T-helper 22 cell (primary cell): Measurements from ENCODE around the gene TPPP.
"Not testable (repeated sequence)": the region's sequence is repeated elsewhere in the genome, so short reads cannot be mapped to it uniquely, and the experiment has no call there.

Source experiments
- DNase-seq: peaks from one replicate; pipeline ENCODE4 v3.0.0-alpha.2; 2020; ENCODE audit warnings: low read depth

The TPPP gene

DNA sequence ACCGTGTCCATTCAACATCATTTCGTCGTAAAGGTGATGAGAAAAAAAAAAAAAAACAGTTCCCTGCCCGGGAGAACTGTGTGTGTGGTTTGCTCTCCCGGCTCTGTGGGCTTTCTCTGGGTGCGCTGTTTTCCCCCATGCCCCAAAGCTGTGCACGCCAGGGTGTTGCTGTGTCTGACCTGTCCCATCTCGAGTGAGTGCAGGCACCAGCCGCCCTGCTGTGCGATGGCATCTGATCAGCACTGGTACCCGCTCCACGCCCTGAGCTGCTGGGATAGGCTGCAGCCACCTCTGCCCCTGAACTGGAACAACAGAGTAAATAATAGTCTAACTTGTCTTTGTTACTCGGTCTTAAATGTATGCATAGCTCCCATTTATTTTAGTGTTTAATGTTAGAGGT, 47.7 kb downstream of the TPPP start:
- no peak for DNase-seq

DNA sequence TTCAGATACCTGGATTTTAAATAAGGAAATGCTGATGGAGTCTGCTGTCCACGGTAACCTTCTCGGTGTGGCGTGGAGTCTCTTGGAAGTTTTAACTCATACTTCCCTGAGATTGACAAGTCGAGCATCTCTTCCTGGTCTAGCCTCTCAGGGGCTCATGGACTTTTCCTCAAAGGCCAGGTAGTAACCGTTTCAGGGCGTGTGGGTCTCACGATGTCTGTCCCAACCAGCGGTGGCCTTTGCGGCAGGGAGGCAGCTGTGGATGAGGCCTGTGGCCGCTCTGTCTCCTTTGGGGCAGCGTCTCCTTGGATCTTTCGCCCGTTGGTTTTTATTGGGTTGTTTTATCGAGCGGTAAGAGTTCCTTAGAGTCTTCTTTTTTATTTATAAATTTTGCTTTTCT, 48.2 kb downstream of the TPPP start:
- DNase-seq, result no peak

DNA sequence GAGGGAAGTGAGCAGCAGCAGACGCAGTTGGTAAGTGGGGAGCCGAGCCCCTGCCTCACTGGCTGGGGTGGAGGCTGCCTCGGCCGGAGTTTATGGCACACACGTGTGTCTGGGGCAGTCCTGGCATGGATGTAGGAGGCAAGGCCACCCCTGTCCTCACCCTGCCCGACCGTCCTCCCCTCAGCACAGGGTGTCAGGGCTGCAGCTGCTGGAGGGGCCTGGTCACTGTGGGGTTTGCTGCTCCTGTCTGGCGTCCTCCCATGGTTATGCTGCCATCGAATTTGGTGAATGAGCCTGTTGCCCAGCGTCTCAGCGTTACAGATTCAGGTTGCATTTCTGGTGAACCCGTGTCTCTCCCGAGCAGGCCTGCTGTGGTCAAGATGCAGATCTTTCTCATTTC, 48.6 kb downstream of the TPPP start:
- no peak for DNase-seq

DNA sequence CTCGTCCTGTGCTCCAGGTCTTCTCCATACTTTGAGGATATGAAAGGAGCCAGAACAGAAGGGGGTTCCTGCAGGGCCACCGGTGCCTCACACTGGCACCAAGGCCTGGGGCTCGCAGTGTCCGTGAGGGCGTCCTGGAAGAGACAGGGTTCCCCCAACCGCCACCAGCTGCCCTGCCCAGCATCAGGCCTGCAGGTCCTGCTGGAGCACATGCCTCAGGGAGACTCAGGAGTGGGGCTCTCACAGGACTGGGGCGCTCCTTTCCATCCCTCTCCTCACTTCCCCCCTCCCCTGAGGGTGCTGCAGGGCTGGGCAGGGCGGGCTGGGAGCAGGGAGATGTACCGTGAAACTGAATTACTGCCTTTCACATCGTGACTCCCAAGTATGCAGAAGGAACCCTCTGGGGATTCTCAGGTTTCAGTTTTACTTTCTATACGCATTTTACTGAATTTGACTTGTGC, 49.3 kb downstream of the TPPP start:
- no peak for DNase-seq

DNA sequence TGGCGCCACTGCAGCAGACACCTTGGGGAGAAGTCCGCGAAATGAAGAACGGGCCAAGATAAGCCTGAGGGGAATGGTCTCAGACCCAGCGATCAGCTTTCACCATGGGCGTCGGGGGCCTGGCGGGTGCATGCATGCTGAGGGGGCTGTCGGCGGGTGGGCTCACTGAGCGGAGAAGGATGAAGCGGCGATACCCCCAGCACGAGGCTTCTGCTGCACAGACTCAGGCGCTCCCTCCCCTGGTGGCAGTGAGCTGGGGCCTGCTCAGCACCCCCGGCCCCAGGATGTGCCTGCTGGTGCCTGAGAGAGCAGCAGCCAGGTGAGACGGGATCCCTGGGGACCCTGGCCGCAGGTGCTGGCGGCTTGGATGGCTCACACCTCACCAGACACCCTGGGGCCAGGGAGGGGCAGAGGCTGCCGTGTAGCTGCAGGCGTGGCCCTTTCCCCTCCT, 49.8 kb downstream of the TPPP start:
- no peak for DNase-seq

DNA sequence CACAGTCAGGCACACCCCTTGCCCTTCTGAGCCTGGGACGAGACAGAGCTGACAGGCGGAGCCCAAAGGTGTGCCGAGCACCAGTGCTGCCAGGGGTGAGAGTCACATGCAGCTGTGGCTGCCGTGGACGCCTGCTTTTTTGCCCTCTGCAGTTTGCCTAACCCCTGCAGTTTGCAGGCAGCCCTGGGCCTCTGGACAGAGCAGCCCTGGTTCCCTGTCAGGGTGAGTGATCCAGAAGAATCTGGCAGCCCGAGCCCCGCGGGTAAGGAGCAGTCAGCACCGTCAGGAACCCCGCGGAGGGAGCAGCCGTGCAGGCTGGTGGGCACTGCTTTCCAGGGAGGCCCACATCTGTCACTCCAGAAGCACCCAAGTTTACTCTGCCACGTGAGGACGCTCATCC, 50.7 kb downstream of the TPPP start:
- DNase-seq, result no peak

DNA sequence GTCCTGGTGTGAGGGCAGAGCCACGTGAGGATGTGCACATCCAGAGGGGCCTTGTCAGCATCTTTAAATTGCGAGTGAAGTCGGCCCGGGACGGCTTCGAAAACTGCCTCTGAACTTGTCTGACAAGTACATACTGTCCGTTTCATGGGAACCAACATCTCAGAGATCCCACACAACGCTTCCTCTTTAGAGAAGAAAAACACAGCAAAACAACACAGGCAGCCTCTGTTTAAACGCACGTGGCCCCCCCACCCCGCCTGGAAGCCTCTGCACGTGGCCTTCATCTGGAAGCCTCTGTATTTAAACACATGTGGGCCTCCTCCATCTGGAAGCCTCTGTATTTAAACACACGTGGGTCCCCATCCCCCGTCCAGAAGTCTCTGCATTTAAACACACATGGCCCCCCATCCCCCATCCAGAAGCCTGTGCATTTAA, 51.8 kb downstream of the TPPP start:
- no peak for DNase-seq

DNA sequence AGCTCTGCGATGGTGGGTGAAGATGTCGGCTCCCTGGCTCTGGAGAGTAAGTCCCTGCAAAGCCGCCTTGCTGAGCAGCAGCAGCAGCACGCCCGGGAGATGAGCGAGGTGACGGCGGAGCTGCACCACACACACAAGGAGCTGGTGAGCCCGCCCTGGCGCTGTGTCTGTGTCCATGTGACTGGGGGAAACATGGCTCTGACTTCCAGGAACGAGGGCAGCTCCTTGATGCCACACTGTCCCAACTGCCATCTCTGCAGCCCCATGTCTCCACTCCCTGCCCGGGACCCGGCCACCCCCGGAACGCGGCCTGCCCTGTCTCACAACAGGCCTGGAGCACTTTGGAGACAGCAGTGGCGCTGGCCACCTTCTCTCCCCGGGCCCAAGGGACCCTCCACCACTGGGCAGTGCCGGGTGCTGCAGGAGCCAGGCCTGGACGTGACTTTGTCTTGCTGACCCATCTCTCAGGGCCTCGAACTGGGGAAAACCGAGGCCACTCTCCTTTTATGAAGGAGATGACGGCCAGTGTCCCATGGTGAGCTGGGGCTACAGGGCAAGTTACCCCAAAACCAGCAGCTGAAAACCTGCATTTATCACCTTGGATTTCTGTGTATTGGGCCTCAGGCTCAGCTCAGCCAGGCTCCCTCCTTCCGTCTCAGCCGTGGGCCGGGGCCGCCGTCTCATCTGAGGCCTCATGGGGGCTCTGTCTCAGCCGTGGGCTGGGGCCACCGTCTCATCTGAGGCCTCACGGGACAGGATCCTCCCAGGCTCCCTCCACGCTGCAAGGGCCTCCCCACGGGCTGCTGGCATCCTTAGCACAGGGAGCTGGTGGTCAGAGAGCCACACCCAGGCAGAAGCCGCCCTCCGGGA, 52.5 kb downstream of the TPPP start:
- no peak for DNase-seq

DNA sequence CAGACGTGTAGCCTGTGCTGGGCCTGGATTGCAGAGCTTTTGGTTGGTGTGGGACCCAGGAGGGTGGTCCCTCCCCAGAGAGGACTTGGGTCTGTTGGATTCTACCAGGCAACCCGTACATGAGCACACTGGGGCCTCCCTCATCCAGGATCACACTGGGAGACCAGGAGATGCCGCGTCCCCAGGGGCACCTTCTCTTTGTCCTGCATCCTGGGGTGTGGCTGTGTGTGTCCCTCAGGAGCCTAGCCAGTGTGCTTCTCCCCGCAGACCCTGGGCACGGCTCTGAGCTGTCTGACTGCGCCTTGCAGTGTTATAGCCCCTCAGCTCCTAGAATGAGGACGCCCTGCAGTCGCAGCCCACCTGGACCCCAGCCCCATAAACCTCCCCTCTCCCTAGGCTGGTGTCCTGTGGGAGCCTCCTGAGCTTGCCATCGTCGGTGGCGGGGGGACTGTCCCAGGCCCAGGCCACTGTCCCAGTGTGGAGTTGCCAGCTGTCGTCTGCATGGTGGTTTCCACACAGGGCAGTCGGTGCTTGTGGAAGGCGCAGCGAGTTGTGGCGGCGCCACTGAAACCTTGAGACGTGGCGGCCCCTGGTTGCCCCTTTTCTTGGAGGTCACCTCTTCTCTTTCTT, 53.5 kb downstream of the TPPP start:
- no peak for DNase-seq

DNA sequence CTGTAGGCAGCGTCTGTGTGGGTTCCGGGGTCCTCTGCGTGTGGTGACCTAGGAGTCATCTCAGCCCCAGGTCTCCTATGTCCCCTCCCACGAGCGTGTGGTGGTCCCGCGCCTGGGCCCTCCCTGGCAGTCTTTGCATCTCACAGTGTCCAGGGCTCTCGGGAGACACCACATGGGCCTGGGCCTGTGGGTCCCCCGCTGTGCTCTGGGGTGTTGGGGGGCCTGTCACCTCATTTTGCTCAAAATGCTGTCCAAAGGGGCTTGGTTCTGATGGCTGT, 54.0 kb downstream of the TPPP start:
- no peak for DNase-seq

DNA sequence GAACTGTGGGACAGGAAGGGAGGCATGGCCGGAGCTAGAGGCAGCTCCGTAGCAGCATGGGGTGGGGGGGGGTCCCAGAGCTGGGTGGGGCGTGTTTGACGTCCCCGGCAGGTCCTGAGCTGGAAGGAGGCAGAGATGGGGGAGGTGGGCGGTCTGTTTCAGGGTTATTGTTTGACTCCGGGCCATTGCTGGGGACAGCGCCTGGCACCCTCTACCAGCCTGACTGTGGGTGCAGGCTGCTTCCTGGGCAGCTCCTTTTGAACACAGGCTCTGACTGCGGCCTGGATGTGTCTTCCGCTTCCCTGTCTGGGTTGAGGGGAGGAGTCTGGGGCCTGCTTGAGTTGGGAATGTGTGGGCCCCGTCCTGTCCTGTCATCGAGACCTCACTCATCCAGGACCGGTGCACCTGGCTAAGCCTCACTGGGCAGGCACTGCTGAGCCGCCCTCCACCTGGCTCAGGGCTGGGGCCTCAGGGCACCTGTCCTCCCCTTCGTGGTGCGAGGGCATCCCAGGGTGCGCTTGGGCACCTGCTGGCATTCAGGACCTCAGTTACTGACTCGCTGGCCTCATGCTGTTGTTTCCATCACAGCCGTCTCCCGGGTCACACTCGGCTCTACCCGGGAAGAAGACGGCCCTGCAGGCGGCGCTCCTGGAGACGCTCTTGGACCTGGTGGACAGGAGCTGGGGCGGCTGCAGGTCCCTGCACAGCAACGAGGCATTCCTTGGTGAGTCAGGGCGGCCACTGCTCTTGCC, 54.5 kb downstream of the TPPP start:
- no peak for DNase-seq

DNA sequence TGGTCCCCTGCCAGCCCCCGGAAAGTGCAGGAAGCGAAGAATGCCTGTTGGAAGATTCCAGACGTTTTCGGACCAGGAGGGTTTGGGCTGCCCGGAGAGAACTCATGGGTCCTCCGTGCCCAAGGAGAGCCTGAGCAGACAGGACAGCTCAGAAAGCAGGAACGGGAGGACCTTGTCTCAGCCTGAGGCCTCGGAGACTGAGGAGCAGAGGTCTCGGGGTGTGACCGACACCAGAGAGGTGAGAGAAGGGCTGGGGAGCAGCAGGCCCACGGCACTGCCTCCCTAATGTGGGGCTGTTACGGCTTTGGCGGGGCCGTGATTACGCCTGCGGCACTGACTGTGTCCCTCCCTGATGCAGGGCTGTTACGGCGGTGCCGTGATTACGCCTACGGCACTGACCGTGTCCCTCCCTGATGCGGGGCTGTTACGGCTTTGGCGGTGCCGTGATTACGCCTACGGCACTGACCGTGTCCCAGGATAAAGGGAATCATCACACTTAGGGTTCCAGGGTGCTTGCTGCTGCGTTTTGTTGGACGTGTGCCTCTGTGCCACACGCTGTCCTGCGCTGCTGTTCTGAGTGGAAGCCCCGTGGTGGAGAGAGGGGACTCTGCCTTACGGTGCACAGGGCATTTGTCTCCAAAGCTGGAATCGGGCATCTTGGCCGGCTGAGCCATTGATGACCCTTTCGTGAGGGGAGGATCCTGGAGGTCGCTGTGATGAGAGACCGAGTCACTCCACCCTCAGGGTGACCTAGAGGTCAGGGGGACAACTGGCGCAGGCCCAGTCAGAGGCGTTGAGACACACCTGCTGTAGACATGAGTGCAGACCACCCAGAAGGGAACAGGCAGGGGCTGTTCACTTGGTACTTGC, 55.3 kb downstream of the TPPP start:
- no peak for DNase-seq

DNA sequence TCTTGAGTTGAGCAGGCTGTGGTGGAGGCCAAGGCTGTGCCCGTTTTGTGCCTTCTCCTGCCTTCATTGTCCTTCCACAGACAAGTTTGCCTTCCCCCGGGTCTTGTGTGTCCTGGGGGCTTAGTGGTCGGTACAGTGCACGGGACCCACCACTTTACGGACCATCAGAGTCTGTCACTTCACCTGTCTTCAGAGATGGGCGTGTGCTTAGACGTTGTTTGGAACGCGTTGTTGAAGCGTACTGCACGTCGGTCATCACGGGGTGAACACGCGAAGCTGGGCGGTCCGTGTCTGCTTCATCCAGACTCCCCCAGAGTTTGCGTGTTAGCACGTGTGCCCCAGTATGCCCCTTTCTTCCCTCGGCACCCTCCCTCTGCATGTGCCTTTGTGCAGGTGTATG, 56.2 kb downstream of the TPPP start:
- DNase-seq, result no peak

DNA sequence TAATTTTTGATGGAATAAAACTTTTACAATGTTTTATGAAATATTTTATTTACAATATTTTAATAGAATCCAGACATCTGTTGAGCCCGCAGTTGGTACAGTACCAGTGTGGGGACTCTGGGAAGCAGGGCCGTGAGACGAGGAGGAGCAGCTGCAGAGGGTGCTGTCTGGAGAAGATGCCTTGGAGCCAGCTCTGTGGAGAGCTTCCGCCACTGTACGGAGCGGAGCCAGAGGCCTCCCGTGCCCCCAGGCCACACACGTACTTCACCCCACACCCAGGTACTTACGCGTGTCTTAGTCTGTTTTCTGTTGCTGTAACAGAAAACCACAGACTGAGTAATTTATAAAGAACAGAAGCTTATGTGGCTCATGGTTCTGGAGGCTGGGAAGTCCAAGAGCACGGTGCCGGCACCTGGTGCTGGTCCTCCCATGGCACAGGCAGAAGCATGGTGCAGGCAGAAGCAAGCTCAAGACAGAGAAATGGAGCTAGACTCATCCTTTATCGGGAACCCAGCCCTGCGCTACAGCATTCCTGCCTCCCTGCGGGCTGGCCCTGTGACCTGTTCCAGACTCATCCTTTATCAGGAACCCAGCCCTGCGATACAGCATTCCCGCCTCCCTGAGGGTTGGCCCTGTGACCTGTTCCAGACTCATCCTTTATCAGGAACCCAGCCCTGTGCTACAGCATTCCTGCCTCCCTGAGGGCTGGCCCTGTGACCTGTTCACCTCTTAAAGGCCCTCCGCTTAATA, 57.7 kb downstream of the TPPP start:
- DNase-seq, result no peak

DNA sequence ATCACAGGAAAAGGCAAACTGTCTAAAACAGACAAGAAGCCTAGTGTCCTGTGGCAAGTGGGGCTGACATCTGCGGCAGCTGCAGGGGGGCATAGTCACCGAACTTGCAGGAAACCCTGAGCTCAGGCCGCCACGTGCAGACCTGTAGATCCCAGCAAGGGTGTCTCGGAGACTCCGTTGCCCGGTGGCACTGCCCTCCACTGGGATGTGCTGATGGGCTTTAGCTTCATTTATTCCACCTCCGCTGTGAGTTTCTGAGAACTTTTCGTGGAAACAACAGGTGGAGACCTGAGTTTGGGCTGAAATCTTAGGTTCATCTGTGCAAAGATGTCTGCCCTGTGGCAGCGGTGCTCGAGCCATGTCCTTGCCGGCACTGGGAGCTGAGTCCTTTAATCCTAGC, 59.0 kb downstream of the TPPP start:
- no peak for DNase-seq

DNA sequence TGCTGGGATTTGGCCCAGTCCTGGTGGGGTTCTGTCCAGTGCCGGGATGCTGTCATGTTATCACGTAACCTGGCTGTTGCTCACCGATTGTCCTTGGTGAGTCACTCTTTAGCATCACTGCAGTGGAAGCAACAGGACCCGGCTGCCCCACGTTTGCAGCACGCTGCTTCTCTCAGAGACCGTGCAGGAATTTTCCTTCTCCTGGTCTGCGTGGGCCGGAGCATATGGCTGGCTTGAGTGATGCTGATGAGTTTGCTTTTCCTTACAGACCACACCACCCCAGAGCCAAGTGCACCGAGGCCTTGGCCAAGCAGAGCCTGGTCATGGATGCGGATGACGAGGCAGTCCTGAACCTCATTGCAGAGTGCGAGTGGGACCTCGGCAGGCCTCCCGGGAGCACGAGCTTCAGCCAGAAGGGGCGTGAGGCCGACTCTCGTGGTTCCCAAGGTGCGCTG, 59.6 kb downstream of the TPPP start:
- DNase-seq, result no peak

DNA sequence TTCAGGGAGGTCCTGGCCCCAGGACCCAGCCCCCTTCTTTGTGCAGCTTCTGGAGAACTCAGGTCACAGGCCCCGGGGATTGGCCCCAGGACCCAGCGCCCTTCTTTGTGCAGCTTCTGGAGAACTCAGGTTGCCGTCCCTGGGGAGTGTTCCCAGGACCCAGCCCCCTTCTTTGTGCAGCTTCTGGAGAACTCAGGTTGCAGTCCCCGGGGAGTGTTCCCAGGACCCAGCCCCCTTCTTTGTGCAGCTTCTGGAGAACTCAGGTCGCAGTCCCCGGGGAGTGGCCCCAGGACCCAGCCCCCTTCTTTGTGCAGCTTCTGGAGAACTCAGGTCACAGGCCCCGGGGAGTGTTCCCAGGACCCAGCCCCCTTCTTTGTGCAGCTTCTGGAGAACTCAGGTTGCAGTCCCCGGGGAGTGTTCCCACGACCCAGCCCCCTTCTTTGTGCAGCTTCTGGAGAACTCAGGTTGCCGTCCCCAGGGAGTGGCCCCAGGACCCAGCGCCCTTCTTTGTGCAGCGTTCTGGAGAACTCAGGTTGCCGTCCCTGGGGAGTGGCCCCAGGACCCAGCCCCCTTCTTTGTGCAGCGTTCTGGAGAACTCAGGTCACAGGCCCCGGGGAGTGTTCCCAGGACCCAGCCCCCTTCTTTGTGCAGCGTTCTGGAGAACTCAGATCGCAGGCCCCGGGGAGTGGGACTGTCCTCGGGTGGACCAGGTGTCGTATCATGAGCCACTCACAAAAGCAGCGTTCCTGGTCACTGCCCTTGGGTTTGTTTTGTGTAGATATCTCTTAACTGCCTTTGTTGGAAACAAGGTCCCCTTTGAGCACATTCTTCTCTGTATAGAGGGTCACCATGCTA, 64.6 kb downstream of the TPPP start:
- DNase-seq, result not testable (repeated sequence)

DNA sequence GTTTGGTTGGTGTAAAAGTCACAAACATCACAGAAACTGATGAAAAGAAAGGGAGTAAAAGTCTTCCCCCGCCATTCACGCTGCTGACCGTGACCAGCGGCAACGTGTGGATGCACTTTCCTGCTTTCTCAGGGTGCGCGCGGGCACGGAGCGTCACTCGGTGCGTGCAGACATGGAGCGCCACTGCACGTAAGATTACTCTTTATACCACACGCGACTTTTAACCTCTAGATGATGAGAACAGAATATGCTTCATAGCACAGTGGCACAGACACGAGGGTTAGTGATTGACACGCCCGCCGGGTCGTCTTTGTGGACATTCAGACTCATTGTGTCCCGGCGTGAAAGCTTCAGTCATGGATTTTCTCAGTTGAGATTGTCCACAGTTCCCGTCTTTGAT, 65.3 kb downstream of the TPPP start:
- DNase-seq, result no peak

DNA sequence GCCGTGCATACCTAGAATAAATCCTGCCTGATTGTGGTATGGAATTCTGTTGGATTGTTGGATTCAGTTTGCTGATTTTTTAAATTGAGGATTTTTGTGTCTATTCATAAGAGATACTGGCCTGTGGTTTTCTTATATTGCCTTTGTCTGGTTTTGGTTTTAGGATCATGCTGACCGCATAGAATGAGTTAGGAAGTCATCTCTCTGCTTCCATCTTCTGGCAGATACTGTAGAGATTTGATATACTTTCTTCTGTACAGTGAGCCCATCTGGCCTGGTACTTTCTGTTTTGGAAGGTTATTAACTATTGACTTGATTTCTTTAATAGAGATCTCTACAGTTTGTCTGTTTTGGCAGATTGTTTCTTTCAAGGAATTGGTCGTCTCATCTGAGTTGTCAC, 66.3 kb downstream of the TPPP start:
- DNase-seq, result no peak

DNA sequence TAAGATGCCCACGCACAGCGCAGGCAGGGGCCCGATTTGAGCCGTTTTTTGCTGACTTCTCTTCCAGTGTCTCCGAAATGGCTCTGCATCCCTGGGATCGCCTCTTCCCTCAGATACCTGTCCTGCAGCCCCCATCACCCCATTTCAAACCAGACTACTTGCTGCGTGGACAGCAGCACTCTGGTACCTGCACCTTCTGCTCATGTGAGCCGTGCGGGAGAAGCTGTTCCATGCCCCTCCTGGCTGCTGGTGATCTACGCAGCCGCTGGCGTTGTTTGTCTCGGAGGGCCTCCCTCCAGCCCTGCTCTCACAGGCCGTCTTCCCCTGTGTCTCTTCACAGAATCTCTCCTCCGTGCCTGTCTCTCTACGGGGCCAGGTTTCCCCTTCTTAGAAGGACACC, 67.6 kb downstream of the TPPP start:
- no peak for DNase-seq

DNA sequence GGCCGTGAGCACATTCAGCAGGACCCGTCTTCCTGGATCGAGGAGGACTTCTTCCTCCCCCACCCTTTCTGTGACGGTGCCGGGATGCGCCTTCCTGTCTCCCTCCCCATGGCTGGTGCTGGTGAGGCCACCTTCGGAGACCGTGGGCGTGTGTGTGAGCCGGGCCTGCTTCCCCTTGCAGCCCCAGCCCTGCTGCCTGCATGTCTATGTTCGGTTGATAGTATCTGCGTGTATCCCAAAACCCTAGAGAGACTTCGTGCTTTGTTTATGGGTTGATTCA, 68.3 kb downstream of the TPPP start:
- DNase-seq, result no peak
